Spleen (tissue), 11 donors: ENCODE measurements around the gene NCOA6. TPM values are rescaled to one million over a fixed set of nuclear protein-coding genes. Genes with fewer than 3 reads are reported as not detected.

Experiments
- DNase-seq: peaks from one replicate; pipeline ENCODE4 v3.0.0-alpha.2; 2020
- H3K27ac ChIP-seq, 8 donors: fragments of 200-600 bp; sonication (generic) in 7 of 8; 1 replicate in 4 of 8; 2 replicates in 4 of 8; pipeline versions ENCODE4 v1.5.0 to v1.8.0; 2016 to 2021; ENCODE audit warnings: inconsistent platforms in 4 of 8, mild to moderate bottlenecking in 4 of 8, moderate library complexity in 1 of 8
- H3K27me3 ChIP-seq, 7 donors: fragments of 200-600 bp; sonication (generic) in 6 of 7; replicated peaks in 1 of 7; 1 replicate in 4 of 7; 2 replicates in 3 of 7; pipeline versions ENCODE4 v1.5.0 to v1.8.0; 2016 to 2021; ENCODE audit warnings: inconsistent platforms in 3 of 7, mild to moderate bottlenecking in 1 of 7
- H3K36me3 ChIP-seq, 6 donors: fragments of 200-600 bp; sonication (generic) in 5 of 6; 1 replicate in 4 of 6; 2 replicates in 2 of 6; pipeline versions ENCODE4 v1.5.0 to v1.8.0; 2016 to 2021; ENCODE audit warnings: inconsistent platforms in 2 of 6
- H3K4me1 ChIP-seq, 6 donors: fragments of 200-600 bp; sonication (generic) in 5 of 6; 1 replicate in 3 of 6; 2 replicates in 3 of 6; pipeline versions ENCODE4 v1.5.0 to v1.8.0; 2016 to 2021; ENCODE audit warnings: inconsistent platforms in 3 of 6
- H3K4me3 ChIP-seq, 8 donors: fragments of 200-600 bp; sonication (generic) in 7 of 8; 1 replicate in 4 of 8; 2 replicates in 4 of 8; pipeline versions ENCODE4 v1.5.0 to v1.8.0; 2016 to 2021; ENCODE audit warnings: inconsistent platforms in 4 of 8, mild to moderate bottlenecking in 4 of 8, moderate library complexity in 2 of 8
- H3K9me3 ChIP-seq, 8 donors: fragments of 200-600 bp; sonication (generic) in 7 of 8; 1 replicate in 4 of 8; 2 replicates in 4 of 8; pipeline versions ENCODE4 v1.5.0 to v1.8.0; 2016 to 2021; ENCODE audit warnings: inconsistent platforms in 4 of 8
- POLR2A ChIP-seq, 3 donors: fragments of 450-650 bp; IDR thresholded peaks; one replicate each; pipeline ENCODE4 v1.5.1; 2017; ENCODE audit warnings: antibody characterized with exemption in 3 of 3, mild to moderate bottlenecking in 1 of 3
- POLR2AphosphoS5 ChIP-seq, 3 donors: sonication (generic); formaldehyde crosslinking; IDR thresholded peaks; one replicate each; pipeline ENCODE4 v1.5.1; 2017; ENCODE audit warnings: antibody characterized with exemption in 3 of 3
- WGBS, 5 donors: extraction: QIAGEN DNeasy Blood & Tissue Kit in 3 of 5; methylation state at CpG; one replicate each; pipeline versions ENCODE4 v1.1.5 to v1.1.7; 2013 to 2018; 5-methylcytosine and 5-hydroxymethylcytosine counted together
- intact Hi-C: fragments of 100-400 bp; cut with DNase I; formaldehyde crosslinking; loops from one replicate; pipeline ENCODE4 v1.15.0; 2023; ENCODE audit warnings: low total_unique reads
- polyA plus RNA-seq, 3 donors: library from polyadenylated mRNA; stranded (reverse); fragments of 200-250 nt; gene quantifications; one replicate each; pipeline ENCODE4 v1.2.1, GENCODE V29; 2013
- total RNA-seq, 7 donors: library from RNA; depleted of rRNA in 3 of 7; stranded (reverse); fragments of >200 nt in 3 of 7; fragmentation: NEBNext Ultra II Directional in 4 of 7; extraction: Animal tissue kit (Norgen Biotek cat#: 25700) in 4 of 7; gene quantifications; one replicate each; pipeline versions ENCODE4 v1.1.0 to v1.2.1, GENCODE V29; 2016 to 2021
- TF ChIP-seq, protein P1 (sequence below), 11 experiments: fragments of 200-600 bp in 7 of 11; fragments of 450-650 bp in 4 of 11; sonication (generic) in 4 of 11; IDR thresholded peaks in 8 of 11; conservative IDR thresholded peaks in 3 of 11; 1 replicate in 7 of 11; 2 replicates in 4 of 11; pipeline versions ENCODE4 v1.4.0 to v1.8.0; 2016 to 2021; ENCODE audit warnings: antibody characterized with exemption in 11 of 11, inconsistent platforms in 4 of 11, mild to moderate bottlenecking in 1 of 11
- donor health status: healthy with polysubstance abuse.
- donor health status: DM: no; HTN: no; CAD: no; lungs with moderate emphysema.
- donor health status: DM: no; HTN: no; CAD: no.
- donor health status: Bipolar disorder and iron deficiency.
- donor health status: healthy.
- donor health status: DM: no; HTN: no; CAD: no.
- donor health status: DM: yes; HTN: yes; CAD: no.

NCOA6 gene
- total and polyA plus RNA-seq, 10 donors = 13.6 to 32.8 (median 26.4) TPM

GRCh38 chr20:34713194-34713943, 112.1 kb downstream of the NCOA6 start:
- Histone ChIP-seq H3K36me3 (peaks cover 0 to 77% (median 18%) of the 10 kb centered on the region in 6 donors), H3K4me3 (no peak overlapping the region), H3K27me3 (no peaks in the 10 kb centered on the region), H3K9me3 (no peaks in the 10 kb centered on the region), H3K27ac (no peak overlapping the region), H3K4me1 (peaks cover 0 to 35% (median 15%) of the 10 kb centered on the region in 6 donors)
- TF ChIP-seq POLR2A (IDR thresholded peaks at IDR 0.05) = no peak
- TF ChIP-seq, protein P1, sequence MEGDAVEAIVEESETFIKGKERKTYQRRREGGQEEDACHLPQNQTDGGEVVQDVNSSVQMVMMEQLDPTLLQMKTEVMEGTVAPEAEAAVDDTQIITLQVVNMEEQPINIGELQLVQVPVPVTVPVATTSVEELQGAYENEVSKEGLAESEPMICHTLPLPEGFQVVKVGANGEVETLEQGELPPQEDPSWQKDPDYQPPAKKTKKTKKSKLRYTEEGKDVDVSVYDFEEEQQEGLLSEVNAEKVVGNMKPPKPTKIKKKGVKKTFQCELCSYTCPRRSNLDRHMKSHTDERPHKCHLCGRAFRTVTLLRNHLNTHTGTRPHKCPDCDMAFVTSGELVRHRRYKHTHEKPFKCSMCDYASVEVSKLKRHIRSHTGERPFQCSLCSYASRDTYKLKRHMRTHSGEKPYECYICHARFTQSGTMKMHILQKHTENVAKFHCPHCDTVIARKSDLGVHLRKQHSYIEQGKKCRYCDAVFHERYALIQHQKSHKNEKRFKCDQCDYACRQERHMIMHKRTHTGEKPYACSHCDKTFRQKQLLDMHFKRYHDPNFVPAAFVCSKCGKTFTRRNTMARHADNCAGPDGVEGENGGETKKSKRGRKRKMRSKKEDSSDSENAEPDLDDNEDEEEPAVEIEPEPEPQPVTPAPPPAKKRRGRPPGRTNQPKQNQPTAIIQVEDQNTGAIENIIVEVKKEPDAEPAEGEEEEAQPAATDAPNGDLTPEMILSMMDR (IDR thresholded peaks at IDR 0.05 in 8 of 11, conservative IDR thresholded peaks at IDR 0.05 in 3 of 11) = no peak
- no peak for TF ChIP-seq POLR2AphosphoS5 (IDR thresholded peaks at IDR 0.05)
- intact Hi-C loops = no loop called here
- DNase-seq = no peak
- 79 to 94% (median 87%) methylated on average over 1 of the region's 1 CpG for WGBS, 5 donors

DNA sequence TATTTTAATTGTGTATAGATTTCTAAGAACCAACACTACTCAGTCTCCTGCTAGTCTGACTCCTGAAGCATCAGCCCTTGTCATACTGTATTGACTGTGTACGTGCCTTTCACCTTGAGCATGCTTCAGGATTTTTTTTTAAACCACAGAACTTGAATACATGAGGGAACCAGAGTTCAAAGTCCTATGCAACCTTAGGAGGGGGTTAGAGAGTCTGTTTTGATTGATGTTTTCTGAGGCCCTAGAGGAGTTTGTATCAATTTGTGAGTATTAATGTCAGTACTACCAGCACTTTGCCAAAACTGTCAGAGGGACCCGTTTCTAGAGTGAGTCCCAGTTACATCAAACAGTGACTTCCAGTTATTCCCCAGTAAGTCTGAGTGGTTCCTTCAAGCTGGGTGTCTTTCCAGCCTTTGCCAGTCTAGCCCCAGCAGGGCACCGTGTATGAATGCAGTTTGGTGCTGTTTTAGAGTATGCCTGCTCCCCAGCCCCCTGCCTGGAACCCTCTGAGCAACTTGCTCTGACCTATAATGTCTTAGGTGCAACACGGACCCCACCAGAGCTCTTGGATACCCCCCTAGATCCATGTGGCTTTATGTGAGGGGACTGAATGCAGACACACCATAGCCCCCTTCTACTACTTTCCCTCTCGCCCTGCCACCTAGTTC, 112.8 kb downstream of the NCOA6 start:
- H3K27ac ChIP-seq = no peak overlapping the region
- peaks cover 0 to 42% (median 21%) of the 10 kb centered on the region in 6 donors for H3K4me1 ChIP-seq
- DNase-seq = no peak
- TF ChIP-seq POLR2AphosphoS5 (IDR thresholded peaks at IDR 0.05) (no peak), POLR2A (IDR thresholded peaks at IDR 0.05) (no peak)
- TF ChIP-seq, protein P1 (IDR thresholded peaks at IDR 0.05 in 8 of 11, conservative IDR thresholded peaks at IDR 0.05 in 3 of 11) = no peak
- no peak overlapping the region for H3K4me3 ChIP-seq
- WGBS, 5 donors = 83 to 91% (median 86%) methylated on average over 5 of the region's 5 CpGs
- intact Hi-C loops = no loop called here
- H3K9me3 ChIP-seq = no peaks in the 10 kb centered on the region
- H3K27me3 ChIP-seq = no peaks in the 10 kb centered on the region
- peaks cover 0 to 71% (median 18%) of the 10 kb centered on the region in 6 donors for H3K36me3 ChIP-seq

- Histone ChIP-seq H3K36me3 (peaks cover 0 to 64% (median 18%) of the 10 kb centered on the region in 6 donors), H3K4me3 (no peak overlapping the region), H3K9me3 (no peaks in the 10 kb centered on the region), H3K27ac (no peak overlapping the region), H3K4me1 (peaks cover 0 to 50% (median 24%) of the 10 kb centered on the region in 6 donors), H3K27me3 (no peaks in the 10 kb centered on the region)
- intact Hi-C loops = no loop called here
- 92 to 98% (median 94%) methylated on average over 3 of the region's 3 CpGs for WGBS, 5 donors
- no peak for DNase-seq
- TF ChIP-seq POLR2AphosphoS5 (IDR thresholded peaks at IDR 0.05) (peak in 1 of 3 donors; percentile 25), POLR2A (IDR thresholded peaks at IDR 0.05) (no peak)
Observed at GRCh38 chr20:34711813-34712430, 113.5 kb downstream of the NCOA6 start.

- peak overlapping the region in 1 of 8 donors; percentile 86 for H3K4me3 ChIP-seq
- H3K4me1 ChIP-seq = peaks cover 0 to 59% (median 29%) of the 10 kb centered on the region in 6 donors
- no peaks in the 10 kb centered on the region for H3K27me3 ChIP-seq
- H3K27ac ChIP-seq = no peak overlapping the region
- DNase-seq = no peak
- TF ChIP-seq, protein P1 (IDR thresholded peaks at IDR 0.05 in 8 of 11, conservative IDR thresholded peaks at IDR 0.05 in 3 of 11) = no peak
- TF ChIP-seq POLR2A (IDR thresholded peaks at IDR 0.05) (no peak), POLR2AphosphoS5 (IDR thresholded peaks at IDR 0.05) (peak in 1 of 3 donors; percentile 24)
- no peaks in the 10 kb centered on the region for H3K9me3 ChIP-seq
- intact Hi-C loops = no loop called here
- 89 to 95% (median 93%) methylated on average over 6 to 9 of the region's 9 CpGs for WGBS, 5 donors
- H3K36me3 ChIP-seq = peaks cover 0 to 55% (median 18%) of the 10 kb centered on the region in 6 donors
Observed at GRCh38 chr20:34710861-34711574, 114.4 kb downstream of the NCOA6 start.
